Jurkat, Clone E6-1 (cell line): ENCODE measurements around the gene ARHGAP26.

Experiments
- DNase-seq: peaks from one replicate; pipeline ENCODE4 v3.0.0-alpha.2; 2011; ENCODE audit warnings: low read depth, low spot score
- H3K4me3 ChIP-seq: 2 replicates; pipeline ENCODE4 v1.5.1; 2011; ENCODE audit warnings: mild to moderate bottlenecking, low read length, control low read depth, moderate library complexity

Gene ARHGAP26

DNA sequence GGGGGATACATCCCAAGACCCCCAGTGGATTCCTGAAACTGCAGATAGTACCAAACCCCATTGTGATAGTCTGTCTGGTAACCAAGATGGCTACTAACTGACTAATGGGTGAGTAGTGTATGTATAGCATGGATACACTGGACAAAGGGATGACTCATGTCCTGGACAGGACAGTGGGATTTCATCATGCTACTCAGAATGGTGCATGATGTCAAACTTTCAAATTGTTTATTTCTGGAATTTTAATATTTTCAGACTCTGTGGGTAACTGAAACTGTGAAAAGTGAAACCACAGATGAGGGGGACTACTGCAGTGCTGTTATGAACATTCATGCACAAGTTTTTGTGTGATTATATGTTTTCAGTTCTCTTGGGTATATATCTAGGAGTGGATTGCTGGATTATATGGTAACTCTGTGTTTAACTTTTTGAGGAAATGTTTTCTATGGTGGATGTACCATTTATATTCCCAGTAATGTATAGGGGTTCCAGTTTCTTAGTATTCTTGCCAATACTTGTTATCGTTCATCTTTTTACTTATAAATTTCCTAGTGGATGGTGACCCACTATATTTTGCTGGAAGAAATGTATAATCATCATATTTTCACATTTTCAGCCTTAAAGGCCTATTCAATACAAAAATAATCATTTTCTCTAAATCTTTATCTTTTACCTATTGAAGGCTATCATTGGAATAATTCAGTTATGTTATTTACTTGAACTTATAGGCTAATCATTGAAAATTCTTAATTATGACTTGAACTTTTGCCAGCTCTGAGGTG lies 492.4 kb downstream of the ARHGAP26 start:
- DNase-seq = no peak
- no peak overlapping the region for H3K4me3 ChIP-seq

- H3K4me3 ChIP-seq = no peak overlapping the region
- no peak for DNase-seq
Measured at GRCh38 chr5:143263272-143263810, 493.2 kb downstream of the ARHGAP26 start.

DNA sequence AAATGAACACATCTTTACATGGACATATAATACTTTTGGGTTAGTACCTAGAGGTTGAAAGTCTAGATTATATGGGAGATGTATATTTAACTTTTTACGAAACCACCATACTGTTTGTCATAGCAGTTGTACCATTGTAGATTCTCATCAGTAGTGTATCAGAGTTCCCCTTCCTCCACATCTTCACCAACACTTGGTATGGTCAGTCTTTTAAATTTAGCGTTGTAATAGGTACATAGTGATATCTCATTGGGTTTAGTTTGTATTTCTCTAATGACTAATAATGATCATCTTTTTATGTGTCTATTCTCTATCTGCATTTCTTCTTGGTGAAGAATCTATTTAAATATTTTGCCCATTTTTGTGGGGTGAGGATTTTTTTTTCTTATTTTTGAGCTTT lies 495.8 kb downstream of the ARHGAP26 start:
- H3K4me3 ChIP-seq = no peak overlapping the region
- DNase-seq = no peak

GRCh38 chr5:143267186-143267585 lies 497.0 kb downstream of the ARHGAP26 start:
- DNase-seq = no peak
- H3K4me3 ChIP-seq = no peak overlapping the region

DNA sequence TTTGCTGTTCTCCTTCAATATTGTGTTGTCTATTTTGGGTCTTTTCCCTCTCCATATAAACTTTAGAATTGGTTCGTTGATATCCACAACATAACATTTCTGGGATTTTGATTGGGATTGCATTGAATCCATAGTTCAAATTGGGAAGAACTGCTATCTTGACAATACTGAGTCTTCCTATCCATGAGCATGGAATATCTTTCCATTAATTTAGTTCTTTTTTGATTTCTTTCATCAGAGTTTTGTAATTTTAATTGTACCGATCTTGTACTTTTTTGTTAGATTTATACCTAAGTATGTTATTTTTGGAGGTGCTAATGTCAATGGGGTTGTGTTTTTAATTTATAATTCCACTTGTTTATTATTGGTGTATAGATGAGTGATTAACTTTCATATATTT lies 498.2 kb downstream of the ARHGAP26 start:
- DNase-seq = no peak
- no peak overlapping the region for H3K4me3 ChIP-seq

GRCh38 chr5:143271431-143271830 lies 501.3 kb downstream of the ARHGAP26 start:
- DNase-seq = no peak
- H3K4me3 ChIP-seq = no peak overlapping the region

DNA sequence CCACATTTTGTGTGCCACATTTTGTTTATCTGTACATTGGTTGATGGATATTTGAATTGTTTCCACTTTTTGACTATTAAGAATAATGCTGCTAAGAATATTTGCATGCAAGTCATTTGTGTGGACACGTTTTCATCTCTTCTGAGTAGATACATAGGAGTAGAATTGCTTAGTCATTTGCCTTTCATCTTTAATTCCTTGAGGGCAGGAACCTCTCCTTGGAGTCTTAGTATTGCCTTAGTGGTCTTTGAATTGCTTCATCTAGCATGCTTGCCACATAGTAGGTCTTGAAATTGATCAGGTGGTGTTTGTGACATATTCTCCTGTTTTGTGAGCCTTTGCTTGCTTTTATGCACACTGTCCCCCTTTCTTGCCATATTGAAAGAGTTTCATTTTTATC lies 504.8 kb downstream of the ARHGAP26 start:
- no peak for DNase-seq
- H3K4me3 ChIP-seq = no peak overlapping the region

GRCh38 chr5:143275512-143276363 lies 505.6 kb downstream of the ARHGAP26 start:
- no peak overlapping the region for H3K4me3 ChIP-seq
- peak; percentile 5 for DNase-seq

DNA sequence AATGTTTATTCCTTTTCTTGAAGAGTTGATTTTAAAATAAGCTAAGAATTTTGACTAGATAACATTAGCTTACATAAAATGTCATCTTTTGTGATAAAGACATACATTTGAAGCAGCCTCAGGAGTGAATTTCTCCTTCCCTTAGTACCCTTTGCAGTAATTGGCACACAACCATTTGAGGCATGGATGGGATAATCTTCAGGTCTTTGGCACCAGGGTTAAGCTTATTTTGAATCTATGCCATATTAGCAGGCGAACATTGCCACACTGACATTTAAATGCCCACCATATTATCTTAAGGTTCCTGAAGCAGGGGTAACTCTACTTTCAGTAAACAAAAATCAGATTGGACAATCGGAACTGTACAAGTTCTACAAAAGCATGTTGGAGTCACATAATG lies 507.4 kb downstream of the ARHGAP26 start:
- no peak for DNase-seq
- no peak overlapping the region for H3K4me3 ChIP-seq
